BJ (cell line): ENCODE data around the gene CNOT8. TPM values are rescaled to one million over a fixed set of nuclear protein-coding genes. Genes with fewer than 3 reads are reported as not detected.

Experiments
- CTCF ChIA-PET: fragments of 350-600 bp; formaldehyde crosslinking; extraction: SDS; loops from one replicate; lab custom pipeline; 2021; ENCODE audit warnings: antibody characterized with exemption, inconsistent platforms; lab: Yijun Ruan, JAX
- POLR2A ChIA-PET: fragments of 300-600 bp; sonication (Branson Sonifier 250); formaldehyde crosslinking; extraction: SDS; loops from one replicate; lab custom pipeline; 2021; ENCODE audit warnings: antibody characterized with exemption; lab: Charles Lee
- DNase-seq: peaks from one replicate; pipeline ENCODE4 v3.0.0-alpha.2; 2011; ENCODE audit warnings: low read depth
- H3K27me3 ChIP-seq: 2 replicates; pipeline ENCODE4 v1.6.0; 2011; ENCODE audit warnings: low read length; ENCODE audit not compliant: control insufficient read depth, insufficient read depth
- H3K36me3 ChIP-seq: 2 replicates; pipeline ENCODE4 v1.5.1; 2011; ENCODE audit warnings: low read length; ENCODE audit not compliant: control insufficient read depth, insufficient read depth
- H3K4me3 ChIP-seq: 2 replicates; pipeline ENCODE4 v1.5.1; 2011; ENCODE audit warnings: low read depth, mild to moderate bottlenecking, control low read depth, low read length
- polyA plus RNA-seq: library from polyadenylated mRNA; depleted of rRNA; stranded (reverse); fragments of >200 nt; gene quantifications from 2 replicates; pipeline ENCODE4 v1.2.3, GENCODE V29; 2011; rRNA removed
- small RNA-seq: library from RNA; depleted of rRNA; stranded (forward); fragments of <200 nt; gene quantifications from one replicate; pipeline ENCODE3, GENCODE V24; 2012; ENCODE audit warnings: low replicate concordance, low read depth; ENCODE audit not compliant: insufficient read length
- TF ChIP-seq, protein P1 (sequence below): IDR thresholded peaks from 2 replicates; pipeline ENCODE4 v1.5.1; 2011; ENCODE audit warnings: low read depth, mild to moderate bottlenecking, control low read depth, inconsistent platforms, low read length, moderate library complexity; ENCODE audit not compliant: insufficient read depth

The CNOT8 gene
- polyA plus RNA-seq, 1 experiment = 38.8 TPM

DNA sequence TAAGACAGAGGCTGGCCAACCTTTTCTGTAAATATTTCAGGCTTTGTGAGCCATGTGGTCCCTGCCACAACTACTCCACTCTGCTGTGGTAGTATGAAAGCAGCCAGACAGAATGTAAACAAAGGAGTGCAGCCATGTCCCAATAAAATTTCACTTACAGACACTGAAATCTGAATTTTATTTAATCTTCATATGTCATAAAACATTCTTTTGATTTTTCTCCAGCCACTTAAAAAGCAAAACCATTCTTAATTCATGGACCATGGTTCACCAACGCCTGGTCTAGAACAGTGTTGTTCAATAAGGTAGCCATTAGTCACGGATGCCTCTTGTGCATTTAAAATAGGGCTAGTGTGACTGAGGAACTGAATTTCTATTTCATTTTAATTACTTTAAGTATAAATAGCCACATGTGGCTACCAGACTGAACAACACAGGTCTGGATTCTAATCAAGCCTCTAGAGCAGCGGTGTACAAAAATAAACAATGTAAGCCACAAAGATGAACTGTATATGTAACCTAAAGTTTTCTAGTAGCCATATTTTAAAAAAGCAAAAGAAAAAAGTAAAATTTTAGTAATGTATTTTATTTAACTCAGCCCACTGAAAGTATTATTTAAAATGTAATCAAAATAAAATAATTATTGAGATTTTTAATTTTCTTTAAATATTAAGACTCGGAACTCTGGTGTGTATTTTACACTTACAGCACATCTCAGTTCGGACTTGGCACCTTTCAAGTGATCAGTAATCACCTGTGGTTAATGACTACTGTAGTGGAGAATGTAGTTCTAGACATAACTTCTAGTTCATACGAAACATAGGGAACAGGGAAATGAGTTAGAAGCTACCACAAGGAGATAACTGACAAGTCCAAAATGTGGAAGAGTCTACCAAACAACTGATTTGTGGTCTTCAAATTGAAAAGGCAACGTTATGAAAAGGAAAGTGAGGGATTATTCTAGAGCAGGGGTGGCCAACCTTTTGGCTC is 65.3 kb downstream of the CNOT8 start:
- no peaks in the 10 kb centered on the region for H3K27me3 ChIP-seq
- CTCF ChIA-PET = interaction anchor here (0.6 to 1.1 kb wide), 2 partner anchors 222 to 281 kb away, joined by 4 read pairs; no protein-coding TSS in a partner anchor
- peak; percentile 86 for DNase-seq
- TF ChIP-seq, protein P1, sequence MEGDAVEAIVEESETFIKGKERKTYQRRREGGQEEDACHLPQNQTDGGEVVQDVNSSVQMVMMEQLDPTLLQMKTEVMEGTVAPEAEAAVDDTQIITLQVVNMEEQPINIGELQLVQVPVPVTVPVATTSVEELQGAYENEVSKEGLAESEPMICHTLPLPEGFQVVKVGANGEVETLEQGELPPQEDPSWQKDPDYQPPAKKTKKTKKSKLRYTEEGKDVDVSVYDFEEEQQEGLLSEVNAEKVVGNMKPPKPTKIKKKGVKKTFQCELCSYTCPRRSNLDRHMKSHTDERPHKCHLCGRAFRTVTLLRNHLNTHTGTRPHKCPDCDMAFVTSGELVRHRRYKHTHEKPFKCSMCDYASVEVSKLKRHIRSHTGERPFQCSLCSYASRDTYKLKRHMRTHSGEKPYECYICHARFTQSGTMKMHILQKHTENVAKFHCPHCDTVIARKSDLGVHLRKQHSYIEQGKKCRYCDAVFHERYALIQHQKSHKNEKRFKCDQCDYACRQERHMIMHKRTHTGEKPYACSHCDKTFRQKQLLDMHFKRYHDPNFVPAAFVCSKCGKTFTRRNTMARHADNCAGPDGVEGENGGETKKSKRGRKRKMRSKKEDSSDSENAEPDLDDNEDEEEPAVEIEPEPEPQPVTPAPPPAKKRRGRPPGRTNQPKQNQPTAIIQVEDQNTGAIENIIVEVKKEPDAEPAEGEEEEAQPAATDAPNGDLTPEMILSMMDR = no peak
- peaks cover 10% of the 10 kb centered on the region for H3K36me3 ChIP-seq
- no peak overlapping the region for H3K4me3 ChIP-seq
- POLR2A ChIA-PET = no interaction called here

Small RNA genes within 50 kb of the gene (small RNA-seq; reads per million reads assigned to genes)
- not detected for gene MIR378H

Other genes starting within 250 kb of the CNOT8 start
- gene LARP1, start 103.2 kb upstream of the CNOT8 start, polyA plus RNA-seq = 51.5 and 59.0 TPM in 2 replicates
- 10.7 and 13.6 TPM in 2 replicates for gene FAXDC2, start 8.0 kb upstream of the CNOT8 start, polyA plus RNA-seq
- 7.5 and 7.8 TPM in 2 replicates for gene GEMIN5, start 79.6 kb downstream of the CNOT8 start, polyA plus RNA-seq
- 32.0 and 40.8 TPM in 2 replicates for gene MRPL22, start 82.4 kb downstream of the CNOT8 start, polyA plus RNA-seq
- gene KIF4B, start 155.1 kb downstream of the CNOT8 start, polyA plus RNA-seq = not detected in 2 replicates